Stomach (tissue), 4 donors: ENCODE measurements around the gene NONO.
"Not testable (repeated sequence)": the region's sequence is repeated elsewhere in the genome, so short reads cannot be mapped to it uniquely, and the experiment has no call there.

ENCODE experiments used
- CTCF ChIP-seq, 7 experiments: fragments of 450-650 bp in 4 of 7; fragments of 200-600 bp in 3 of 7; sonication (generic) in 3 of 7; IDR thresholded peaks; one replicate each; pipeline ENCODE4 v1.5.1; 2016 to 2019; ENCODE audit warnings: antibody characterized with exemption in 7 of 7, control low read depth in 2 of 7, mild to moderate bottlenecking in 1 of 7
- EP300 ChIP-seq: sonication (generic); formaldehyde crosslinking; IDR thresholded peaks from one replicate; pipeline ENCODE4 v1.6.1; 2017; ENCODE audit warnings: antibody characterized with exemption
- POLR2A ChIP-seq, 4 donors: fragments of 450-650 bp; IDR thresholded peaks; one replicate each; pipeline ENCODE4 v1.6.1; 2016; ENCODE audit warnings: antibody characterized with exemption in 4 of 4, control low read depth in 2 of 4, mild to moderate bottlenecking in 1 of 4, moderate library complexity in 1 of 4
- POLR2AphosphoS5 ChIP-seq, 3 donors: sonication (generic); formaldehyde crosslinking; IDR thresholded peaks; one replicate each; pipeline ENCODE4 v1.6.1; 2016; ENCODE audit warnings: antibody characterized with exemption in 3 of 3

- not testable (repeated sequence) for TF ChIP-seq POLR2A (IDR thresholded peaks at IDR 0.05); CTCF (IDR thresholded peaks at IDR 0.05); POLR2AphosphoS5 (IDR thresholded peaks at IDR 0.05); EP300
Measured at GRCh38 chrX:71316959-71317358, 33.5 kb downstream of the NONO start.
